Astrocyte of the spinal cord (primary cell): ENCODE data around the gene SVEP1.
A peak's percentile ranks its signal among the peaks of the same experiment; 100 is the strongest.
"Not testable (repeated sequence)": the region's sequence is repeated elsewhere in the genome, so short reads cannot be mapped to it uniquely, and the experiment has no call there.

Experiments used
- DNase-seq: peaks from one replicate; pipeline ENCODE4 v3.0.0; 2011; ENCODE audit warnings: low read depth, low spot score
- H3K4me3 ChIP-seq: 2 replicates; pipeline ENCODE4 v1.5.1; 2011; ENCODE audit warnings: low read depth, mild to moderate bottlenecking, low read length, moderate library complexity
- CTCF ChIP-seq: IDR thresholded peaks from 2 replicates; pipeline ENCODE4 v1.5.1; 2012; ENCODE audit warnings: low read depth, mild to moderate bottlenecking, low read length, inconsistent platforms
- in situ Hi-C: cut with HindIII; loops from 2 replicates; pipeline ENCODE4 v1.10.0; 2017; ENCODE audit warnings: low sequenced_read_pairs

Gene SVEP1

DNA sequence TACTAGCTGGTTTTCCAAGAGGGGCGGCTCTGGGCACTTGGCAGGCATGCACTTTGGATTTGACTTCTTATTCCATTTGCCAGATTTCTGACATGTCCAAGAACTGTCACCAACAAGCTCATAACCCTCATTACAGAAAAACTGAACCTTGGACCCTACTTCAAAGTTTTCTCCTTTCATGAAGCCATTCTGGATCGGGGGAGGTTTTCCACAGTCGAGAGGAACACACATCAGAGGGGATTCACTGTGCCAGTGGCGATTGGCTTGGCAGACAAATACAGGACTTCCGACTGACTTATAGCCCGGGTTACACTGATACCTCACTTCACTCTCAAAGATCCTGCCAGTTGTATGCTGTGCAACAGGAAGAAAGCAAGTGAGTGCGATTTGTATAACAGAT is 170.9 kb downstream of the SVEP1 start:
- H3K4me3 ChIP-seq = no peak overlapping the region
- no peak for DNase-seq
- in situ Hi-C loops = no loop called here
- TF ChIP-seq CTCF = no peak

- no peak overlapping the region for H3K4me3 ChIP-seq
- in situ Hi-C loops = no loop called here
- DNase-seq = no peak
- TF ChIP-seq CTCF = no peak
Observed at GRCh38 chr9:110405858-110406443, 173.6 kb downstream of the SVEP1 start.

DNA sequence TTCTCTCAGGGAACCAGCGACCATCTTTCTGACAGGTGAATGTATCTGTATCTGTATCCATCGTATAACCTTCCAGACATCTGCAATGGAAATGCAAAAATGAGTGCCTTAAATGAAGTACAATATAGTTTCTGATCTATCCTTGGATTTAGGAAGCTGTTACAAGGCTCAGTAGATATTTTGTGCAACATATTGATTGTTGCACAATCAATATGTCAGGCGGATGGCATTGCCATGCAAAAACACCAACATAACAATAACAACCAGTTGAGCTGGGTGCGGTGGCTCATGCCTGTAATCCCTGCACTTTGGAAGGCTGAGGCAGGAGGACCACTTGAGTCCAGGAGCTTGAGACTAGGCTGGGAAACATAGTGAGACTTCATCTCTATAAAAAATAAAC is 175.1 kb downstream of the SVEP1 start:
- no peak for TF ChIP-seq CTCF
- in situ Hi-C loops = no loop called here
- DNase-seq = no peak
- H3K4me3 ChIP-seq = no peak overlapping the region

DNA sequence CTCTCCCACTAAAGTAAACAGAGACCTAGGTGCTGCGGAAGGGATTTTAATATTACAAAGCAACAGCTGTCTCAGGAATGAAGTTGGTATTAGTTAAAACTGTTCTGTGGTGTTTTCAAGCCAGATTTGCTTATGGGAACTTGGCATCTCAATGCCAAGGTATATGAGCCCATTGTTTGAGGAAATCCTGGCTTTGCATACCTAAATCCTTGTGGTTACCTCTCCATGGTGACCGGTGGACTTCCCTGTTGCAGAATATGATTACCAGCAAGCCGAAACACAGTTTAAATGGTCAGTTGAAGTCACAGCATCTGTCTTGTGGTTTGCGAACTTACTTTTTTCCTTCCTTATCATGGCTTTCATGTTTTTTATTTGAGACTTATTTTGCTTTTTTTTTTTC is 179.6 kb downstream of the SVEP1 start:
- in situ Hi-C loops = no loop called here
- DNase-seq = peak; percentile 1
- no peak for TF ChIP-seq CTCF
- no peak overlapping the region for H3K4me3 ChIP-seq

- H3K4me3 ChIP-seq, in situ Hi-C loops, DNase-seq: not testable (repeated sequence)
Observed at GRCh38 chr9:110398992-110399391, 180.5 kb downstream of the SVEP1 start.

DNA sequence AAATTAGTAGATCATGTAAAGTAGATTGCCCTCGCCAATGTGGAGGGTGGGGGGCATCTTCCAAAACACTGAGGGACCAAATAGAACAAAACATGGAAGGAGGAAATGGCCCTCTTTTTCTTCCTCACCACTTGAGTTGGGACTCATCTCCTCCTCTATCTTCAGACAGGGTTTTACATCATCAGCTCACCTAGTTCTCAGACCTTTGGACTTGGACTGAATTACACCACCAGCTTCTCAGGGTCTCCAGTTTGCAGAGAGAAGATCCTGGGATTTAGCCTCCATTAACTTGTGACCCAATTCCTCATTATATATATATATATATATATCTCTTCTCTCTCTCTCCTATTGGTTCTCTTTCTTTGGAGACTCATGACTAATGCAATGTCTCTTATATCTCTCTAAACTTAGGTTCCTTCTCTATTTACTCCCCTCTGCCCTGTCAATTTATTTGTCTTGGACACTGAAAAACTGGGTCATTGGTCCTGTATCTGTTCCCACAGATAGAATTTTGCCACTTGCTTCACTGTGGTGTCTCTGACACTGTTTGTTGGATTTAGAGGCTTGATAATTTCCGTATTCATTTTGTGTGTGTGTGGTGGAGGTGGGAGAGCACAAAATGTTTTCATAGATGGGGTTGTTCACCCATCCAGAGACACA is 187.6 kb downstream of the SVEP1 start:
- DNase-seq = no peak
- H3K4me3 ChIP-seq = no peak overlapping the region
- no peak for TF ChIP-seq CTCF
- in situ Hi-C loops = no loop called here

- H3K4me3 ChIP-seq = no peak overlapping the region
- in situ Hi-C loops = no loop called here
- no peak for DNase-seq
- TF ChIP-seq CTCF = no peak
Observed at GRCh38 chr9:110389148-110389750, 190.3 kb downstream of the SVEP1 start.
